ENCODE results near the gene MEX3D. TPM values are rescaled to one million over a fixed set of nuclear protein-coding genes. Genes with fewer than 3 reads are reported as not detected.

Gene MEX3D
- total and polyA plus RNA-seq, 2 donors (not counting 1 experiment from before 2014, with no cell fraction given) = 5.3 to 33.0 TPM

GRCh38 chr19:1524972-1525325, 43.2 kb downstream of the MEX3D start:
- no peak for DNase-seq (ENCODE audit: low read depth in 2 of 2)
- Histone ChIP-seq H3K27me3 (ENCODE audit: control insufficient read depth, insufficient read depth, low read length) (peaks cover 18% of the 10 kb centered on the region), H3K36me3 (ENCODE audit: control insufficient read depth, insufficient read depth, low read length) (no peaks in the 10 kb centered on the region), H3K4me1 (ENCODE audit: control insufficient read depth, extremely low read depth, insufficient read depth, low read length) (no peaks in the 10 kb centered on the region), H3K9ac (ENCODE audit: insufficient read depth, low read length) (no peak overlapping the region), H2AFZ (ENCODE audit: low read length) (no peak overlapping the region), H3K4me3 (replicated peaks in 1 of 4; ENCODE audit: control extremely low read depth in 1 of 4, insufficient read depth in 1 of 4, low read depth in 3 of 4, low read length in 4 of 4) (no peak overlapping the region), H3K79me2 (ENCODE audit: control insufficient read depth, insufficient read depth, low read length) (no peaks in the 10 kb centered on the region), H3K9me3 (ENCODE audit: control insufficient read depth, insufficient read depth, low read depth, low read length) (no peaks in the 10 kb centered on the region), H3K27ac (ENCODE audit: insufficient read depth, low read length) (no peak overlapping the region), H4K20me1 (ENCODE audit: control insufficient read depth, extremely low read depth, insufficient read depth, low read length) (no peaks in the 10 kb centered on the region), H3K4me2 (ENCODE audit: extremely low read depth, insufficient read depth, low read length) (no peak overlapping the region)
- no peak for TF ChIP-seq EZH2 (IDR thresholded peaks at IDR 0.05; ENCODE audit: low read length, missing control alignments)
- TF ChIP-seq CTCF (conservative IDR thresholded peaks at IDR 0.05 in 1 of 2, IDR thresholded peaks at IDR 0.05 in 1 of 2; ENCODE audit: low read depth in 1 of 2, low read length in 2 of 2) = no peak

- Histone ChIP-seq H3K4me2 (ENCODE audit: extremely low read depth, insufficient read depth, low read length) (no peak overlapping the region), H4K20me1 (ENCODE audit: control insufficient read depth, extremely low read depth, insufficient read depth, low read length) (no peaks in the 10 kb centered on the region), H3K27me3 (ENCODE audit: control insufficient read depth, insufficient read depth, low read length) (peaks cover 18% of the 10 kb centered on the region), H3K36me3 (ENCODE audit: control insufficient read depth, insufficient read depth, low read length) (no peaks in the 10 kb centered on the region), H3K4me1 (ENCODE audit: control insufficient read depth, extremely low read depth, insufficient read depth, low read length) (no peaks in the 10 kb centered on the region), H3K9me3 (ENCODE audit: control insufficient read depth, insufficient read depth, low read depth, low read length) (no peaks in the 10 kb centered on the region), H3K27ac (ENCODE audit: insufficient read depth, low read length) (no peak overlapping the region), H3K9ac (ENCODE audit: insufficient read depth, low read length) (no peak overlapping the region), H3K4me3 (replicated peaks in 1 of 4; ENCODE audit: control extremely low read depth in 1 of 4, insufficient read depth in 1 of 4, low read depth in 3 of 4, low read length in 4 of 4) (no peak overlapping the region), H3K79me2 (ENCODE audit: control insufficient read depth, insufficient read depth, low read length) (no peaks in the 10 kb centered on the region), H2AFZ (ENCODE audit: low read length) (no peak overlapping the region)
- TF ChIP-seq CTCF (conservative IDR thresholded peaks at IDR 0.05 in 1 of 2, IDR thresholded peaks at IDR 0.05 in 1 of 2; ENCODE audit: low read depth in 1 of 2, low read length in 2 of 2) (no peak), EZH2 (IDR thresholded peaks at IDR 0.05; ENCODE audit: low read length, missing control alignments) (peak; percentile 94)
- DNase-seq (ENCODE audit: low read depth in 2 of 2) = no peak
These were observed 43.7 kb downstream of the MEX3D start for GRCh38 chr19:1524287-1524971.

- Histone ChIP-seq H2AFZ (ENCODE audit: low read length) (no peak within 1 kb of the TSS), H3K4me3 (replicated peaks in 1 of 4; ENCODE audit: control extremely low read depth in 1 of 4, insufficient read depth in 1 of 4, low read depth in 3 of 4, low read length in 4 of 4) (no peak within 1 kb of the TSS), H3K4me2 (ENCODE audit: extremely low read depth, insufficient read depth, low read length) (no peak within 1 kb of the TSS), H3K36me3 (ENCODE audit: control insufficient read depth, insufficient read depth, low read length) (no peaks in the 10 kb centered on the region), H3K4me1 (ENCODE audit: control insufficient read depth, extremely low read depth, insufficient read depth, low read length) (no peaks in the 10 kb centered on the region), H3K27ac (ENCODE audit: insufficient read depth, low read length) (no peak within 1 kb of the TSS), H3K9me3 (ENCODE audit: control insufficient read depth, insufficient read depth, low read depth, low read length) (no peaks in the 10 kb centered on the region), H3K79me2 (ENCODE audit: control insufficient read depth, insufficient read depth, low read length) (no peaks in the 10 kb centered on the region), H3K9ac (ENCODE audit: insufficient read depth, low read length) (no peak within 1 kb of the TSS), H3K27me3 (ENCODE audit: control insufficient read depth, insufficient read depth, low read length) (peaks cover 18% of the 10 kb centered on the region), H4K20me1 (ENCODE audit: control insufficient read depth, extremely low read depth, insufficient read depth, low read length) (no peaks in the 10 kb centered on the region)
- TF ChIP-seq CTCF (conservative IDR thresholded peaks at IDR 0.05 in 1 of 2, IDR thresholded peaks at IDR 0.05 in 1 of 2; ENCODE audit: low read depth in 1 of 2, low read length in 2 of 2) = no peak
- TF ChIP-seq EZH2 (IDR thresholded peaks at IDR 0.05; ENCODE audit: low read length, missing control alignments) = no peak
- DNase-seq (ENCODE audit: low read depth in 2 of 2) = no peak
These were observed 44.5 kb downstream of the MEX3D start, which contains the start of gene PLK5 for GRCh38 chr19:1523412-1524286. Gene PLK5, plus strand, starts transcription at chr19:1524077. Its CDS starts 2,920 bp downstream, at chr19:1526997.

Data from fibroblast of lung (primary cell).